Skeletal muscle satellite cell (primary cell): Measurements from ENCODE around the gene TRMT44.
"Not testable (repeated sequence)": the region's sequence is repeated elsewhere in the genome, so short reads cannot be mapped to it uniquely, and the experiment has no call there.

Source experiments
- H3K27me3 ChIP-seq: 2 replicates; pipeline ENCODE4 v1.7.0; 2013; ENCODE audit warnings: low read length; ENCODE audit not compliant: control insufficient read depth, insufficient read depth
- H3K36me3 ChIP-seq: 2 replicates; pipeline ENCODE4 v1.7.0; 2013; ENCODE audit warnings: mild to moderate bottlenecking, control low read depth, low read length; ENCODE audit not compliant: insufficient read depth
- H3K4me1 ChIP-seq: 2 replicates; pipeline ENCODE4 v1.7.0; 2013; ENCODE audit warnings: low read length; ENCODE audit not compliant: control insufficient read depth, insufficient read depth
- H3K4me2 ChIP-seq: 2 replicates; pipeline ENCODE4 v1.7.0; 2013; ENCODE audit warnings: mild to moderate bottlenecking, low read length
- H3K4me3 ChIP-seq: 2 replicates; pipeline ENCODE4 v1.7.0; 2013; ENCODE audit warnings: low read length
- H3K9ac ChIP-seq: 2 replicates; pipeline ENCODE4 v1.7.0; 2013; ENCODE audit warnings: mild to moderate bottlenecking, low read depth, low read length, moderate library complexity
- H3K9me3 ChIP-seq: replicated peaks from 2 replicates; pipeline ENCODE4 v1.7.0; 2013; ENCODE audit warnings: mild to moderate bottlenecking, control low read depth, low read length

The TRMT44 gene

DNA sequence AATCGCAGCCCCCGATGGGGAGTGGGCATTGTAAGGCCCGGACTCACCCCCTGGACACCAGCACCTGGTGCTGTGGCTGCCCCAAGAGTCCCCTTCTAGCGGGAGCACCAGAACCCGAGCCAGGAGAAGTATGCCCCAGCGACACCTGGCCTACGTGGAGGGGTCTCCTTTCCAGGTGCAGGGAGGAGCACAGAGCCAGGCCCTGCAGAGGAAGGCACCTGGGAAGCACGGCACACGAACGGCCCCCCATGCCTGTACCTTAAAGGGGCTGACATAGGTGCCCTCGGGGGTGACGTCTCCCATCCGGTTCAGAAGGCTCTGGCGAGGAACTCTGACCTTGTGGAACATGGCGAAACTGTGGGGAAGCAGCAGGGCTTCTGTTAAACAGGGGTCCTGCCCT is 41.3 kb upstream of the TRMT44 start:
- H3K9me3 ChIP-seq = no peaks in the 10 kb centered on the region
- H3K4me3 ChIP-seq = no peak overlapping the region
- H3K9ac ChIP-seq = no peak overlapping the region
- H3K36me3 ChIP-seq = peaks cover 13% of the 10 kb centered on the region
- H3K4me1 ChIP-seq = peaks cover 8% of the 10 kb centered on the region
- no peak overlapping the region for H3K4me2 ChIP-seq
- H3K27me3 ChIP-seq = no peaks in the 10 kb centered on the region

GRCh38 chr4:8400632-8401325 is 39.8 kb upstream of the TRMT44 start:
- Histone ChIP-seq H3K4me3 (no peak overlapping the region), H3K36me3 (peaks cover 25% of the 10 kb centered on the region), H3K4me2 (no peak overlapping the region), H3K4me1 (no peaks in the 10 kb centered on the region), H3K9ac (no peak overlapping the region), H3K27me3 (no peaks in the 10 kb centered on the region), H3K9me3 (no peaks in the 10 kb centered on the region)

- Histone ChIP-seq H3K27me3 (no peaks in the 10 kb centered on the region), H3K9me3 (no peaks in the 10 kb centered on the region), H3K4me1 (no peaks in the 10 kb centered on the region), H3K9ac (no peak overlapping the region), H3K36me3 (peaks cover 26% of the 10 kb centered on the region), H3K4me2 (no peak overlapping the region), H3K4me3 (no peak overlapping the region)
Measured at GRCh38 chr4:8401665-8402064, 38.9 kb upstream of the TRMT44 start.

- H3K9me3 ChIP-seq = no peaks in the 10 kb centered on the region
- H3K36me3 ChIP-seq = peaks cover 26% of the 10 kb centered on the region
- no peak overlapping the region for H3K9ac ChIP-seq
Measured at GRCh38 chr4:8402181-8402597, 38.4 kb upstream of the TRMT44 start.

DNA sequence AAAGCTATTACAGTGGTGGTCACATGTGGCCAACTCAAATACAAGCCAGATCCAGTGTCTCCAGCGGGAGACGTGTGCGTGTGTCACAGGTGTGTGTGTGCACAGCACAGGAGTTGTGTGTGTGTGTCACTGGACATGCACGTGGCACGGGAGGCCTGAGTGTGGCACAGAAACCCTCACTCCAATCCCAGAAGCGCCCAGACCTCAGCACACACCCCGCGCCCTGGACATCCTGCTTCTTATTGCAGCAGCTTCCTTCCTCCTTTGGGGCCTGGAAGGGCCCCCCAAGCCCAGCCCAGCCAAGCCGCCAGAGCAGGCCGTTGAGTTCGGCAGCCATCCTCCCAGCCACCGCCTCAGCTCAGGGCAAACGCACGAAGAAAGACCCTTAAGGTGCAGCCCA is 37.9 kb upstream of the TRMT44 start:
- Histone ChIP-seq H3K9ac (no peak overlapping the region), H3K36me3 (peaks cover 30% of the 10 kb centered on the region), H3K4me3 (no peak overlapping the region), H3K4me1 (no peaks in the 10 kb centered on the region), H3K4me2 (no peak overlapping the region), H3K27me3 (no peaks in the 10 kb centered on the region), H3K9me3 (no peaks in the 10 kb centered on the region)

More at GRCh38 chr4:8402181-8402597, 38.4 kb upstream of the TRMT44 start:
- Histone ChIP-seq H3K4me1 (no peaks in the 10 kb centered on the region), H3K4me2 (no peak overlapping the region), H3K27me3 (no peaks in the 10 kb centered on the region), H3K4me3 (no peak overlapping the region)

GRCh38 chr4:8403173-8403753 is 37.3 kb upstream of the TRMT44 start:
- no peaks in the 10 kb centered on the region for H3K9me3 ChIP-seq
- no peak overlapping the region for H3K4me2 ChIP-seq
- no peaks in the 10 kb centered on the region for H3K27me3 ChIP-seq
- H3K36me3 ChIP-seq = peaks cover 34% of the 10 kb centered on the region
- no peaks in the 10 kb centered on the region for H3K4me1 ChIP-seq
- no peak overlapping the region for H3K9ac ChIP-seq
- no peak overlapping the region for H3K4me3 ChIP-seq

- Histone ChIP-seq H3K36me3 (peaks cover 37% of the 10 kb centered on the region), H3K9me3 (no peaks in the 10 kb centered on the region), H3K4me2 (no peak overlapping the region), H3K4me1 (no peaks in the 10 kb centered on the region), H3K9ac (no peak overlapping the region), H3K27me3 (no peaks in the 10 kb centered on the region), H3K4me3 (no peak overlapping the region)
Measured at GRCh38 chr4:8403976-8404375, 36.6 kb upstream of the TRMT44 start.

DNA sequence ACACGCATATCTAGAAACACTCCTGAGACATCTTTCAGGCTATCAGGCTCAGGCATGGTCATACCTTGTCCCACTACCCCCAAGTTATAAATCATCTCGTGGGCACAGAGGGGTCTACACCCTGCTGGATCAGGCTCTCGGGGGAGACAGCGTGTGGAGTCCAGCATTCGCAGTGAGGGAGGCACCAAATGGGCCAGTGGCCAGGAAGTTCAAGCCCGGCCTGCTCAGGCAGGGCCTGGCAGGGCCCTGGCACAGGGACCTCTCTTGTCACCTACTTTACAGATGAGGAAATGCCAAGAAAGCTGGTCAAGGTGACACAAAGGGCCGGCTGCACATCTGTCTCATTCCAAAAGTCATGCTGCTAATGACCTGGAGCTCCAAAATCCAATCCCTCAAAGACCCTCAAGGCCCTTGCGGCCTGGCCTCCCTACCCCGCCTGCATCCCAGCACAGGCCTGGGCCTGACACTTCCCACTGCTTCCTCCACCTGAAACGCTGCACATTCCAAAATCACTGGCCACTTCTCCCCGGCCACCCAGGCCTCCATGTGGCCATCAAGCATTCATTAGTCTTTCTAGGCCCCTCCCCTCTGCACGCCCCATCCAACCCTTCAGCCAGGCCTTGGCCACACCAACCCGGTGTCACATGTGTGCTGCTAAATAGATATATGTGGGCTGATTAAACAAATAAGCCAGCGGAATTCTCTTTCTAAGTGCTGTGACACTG is 35.6 kb upstream of the TRMT44 start:
- Histone ChIP-seq H3K9ac (no peak overlapping the region), H3K27me3 (no peaks in the 10 kb centered on the region), H3K4me3 (no peak overlapping the region), H3K9me3 (no peaks in the 10 kb centered on the region), H3K4me2 (no peak overlapping the region), H3K4me1 (peaks cover 7% of the 10 kb centered on the region), H3K36me3 (peaks cover 37% of the 10 kb centered on the region)

DNA sequence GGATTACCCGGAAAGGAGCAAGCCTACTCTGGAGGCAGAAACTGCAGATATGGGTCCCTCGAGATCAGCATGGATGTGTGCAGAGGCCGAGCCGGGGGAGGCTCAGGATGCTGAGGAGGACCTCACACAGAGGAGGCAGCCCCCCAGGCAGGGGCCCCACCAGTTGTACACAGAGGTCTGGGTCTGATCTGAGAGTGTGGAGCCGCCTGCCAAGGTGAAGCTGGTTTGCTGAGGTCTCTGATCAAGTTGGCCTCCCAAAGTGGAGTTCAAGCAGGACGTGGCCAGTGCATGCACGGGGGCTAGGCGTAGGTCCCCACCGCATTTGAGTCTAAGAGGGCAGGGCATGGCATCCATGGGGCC is 35.1 kb upstream of the TRMT44 start:
- Histone ChIP-seq H3K9me3 (no peaks in the 10 kb centered on the region), H3K4me3 (no peak overlapping the region), H3K36me3 (peaks cover 37% of the 10 kb centered on the region), H3K27me3 (no peaks in the 10 kb centered on the region), H3K4me2 (no peak overlapping the region), H3K4me1 (peaks cover 8% of the 10 kb centered on the region), H3K9ac (no peak overlapping the region)

GRCh38 chr4:8406887-8407286 is 33.7 kb upstream of the TRMT44 start:
- H3K4me1 ChIP-seq, H3K9me3 ChIP-seq: not testable (repeated sequence)
- H3K36me3 ChIP-seq = peaks cover 44% of the 10 kb centered on the region

GRCh38 chr4:8407316-8407715 is 33.3 kb upstream of the TRMT44 start:
- H3K9me3 ChIP-seq = no peaks in the 10 kb centered on the region
- peaks cover 41% of the 10 kb centered on the region for H3K36me3 ChIP-seq
- no peaks in the 10 kb centered on the region for H3K27me3 ChIP-seq
- H3K9ac ChIP-seq = no peak overlapping the region
- H3K4me2 ChIP-seq = no peak overlapping the region
- H3K4me1 ChIP-seq = peaks cover 8% of the 10 kb centered on the region
- H3K4me3 ChIP-seq = no peak overlapping the region

More at GRCh38 chr4:8406887-8407286, 33.7 kb upstream of the TRMT44 start:
- not testable (repeated sequence) for H3K27me3 ChIP-seq, H3K4me3 ChIP-seq, H3K9ac ChIP-seq, H3K4me2 ChIP-seq
